ENCODE measurements around the gene SH3PXD2A.

The SH3PXD2A gene

DNA sequence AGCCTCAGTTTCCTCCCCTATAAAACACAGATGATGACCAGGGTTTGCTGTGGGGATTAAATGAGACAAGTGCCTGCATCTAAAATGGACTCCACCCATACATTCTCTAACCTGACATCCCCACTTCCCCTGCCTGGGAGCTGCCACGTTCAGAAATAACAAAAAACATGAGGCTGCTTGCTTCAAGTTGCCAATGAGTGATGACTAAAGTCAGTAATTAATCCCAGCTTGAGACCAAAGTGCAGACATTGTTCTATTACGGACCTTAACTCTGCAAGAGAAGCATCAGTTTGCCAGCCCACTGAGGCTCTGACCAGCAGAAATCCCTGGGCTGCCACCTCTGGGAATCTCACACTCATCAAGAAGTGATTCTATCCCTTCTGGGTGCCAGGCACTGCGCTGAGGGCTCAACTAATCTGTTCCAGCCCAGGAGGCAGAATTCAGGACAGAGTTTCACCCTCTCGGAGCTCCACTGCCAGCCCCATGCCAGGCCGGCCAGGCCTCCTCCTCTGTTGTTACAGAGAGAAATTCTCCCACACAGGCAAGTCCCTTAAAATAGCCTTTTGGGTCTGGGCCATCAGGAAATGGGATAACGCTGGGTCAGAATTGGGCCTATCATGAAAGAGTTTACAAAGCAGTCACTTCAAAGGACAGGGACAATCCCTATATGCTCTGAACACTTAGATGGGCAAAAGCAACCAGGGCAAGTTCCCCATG is 11.4 kb downstream of the SH3PXD2A start:
- Histone ChIP-seq H3K9ac (no peak overlapping the region), H3K9me3 (ENCODE audit: control insufficient read depth, low read length) (no peaks in the 10 kb centered on the region), H3K27me3 (ENCODE audit: control insufficient read depth, insufficient read depth, low read length) (no peaks in the 10 kb centered on the region), H2AFZ (no peak overlapping the region), H3K36me3 (ENCODE audit: control insufficient read depth, insufficient read depth, low read length) (no peaks in the 10 kb centered on the region), H3K4me1 (no peaks in the 10 kb centered on the region), H3K4me3 (ENCODE audit: low read depth, low read length) (no peak overlapping the region), H3K27ac (no peak overlapping the region), H3K79me2 (no peaks in the 10 kb centered on the region), H3K4me2 (ENCODE audit: low read length) (no peak overlapping the region)
- TF ChIP-seq, protein P1, sequence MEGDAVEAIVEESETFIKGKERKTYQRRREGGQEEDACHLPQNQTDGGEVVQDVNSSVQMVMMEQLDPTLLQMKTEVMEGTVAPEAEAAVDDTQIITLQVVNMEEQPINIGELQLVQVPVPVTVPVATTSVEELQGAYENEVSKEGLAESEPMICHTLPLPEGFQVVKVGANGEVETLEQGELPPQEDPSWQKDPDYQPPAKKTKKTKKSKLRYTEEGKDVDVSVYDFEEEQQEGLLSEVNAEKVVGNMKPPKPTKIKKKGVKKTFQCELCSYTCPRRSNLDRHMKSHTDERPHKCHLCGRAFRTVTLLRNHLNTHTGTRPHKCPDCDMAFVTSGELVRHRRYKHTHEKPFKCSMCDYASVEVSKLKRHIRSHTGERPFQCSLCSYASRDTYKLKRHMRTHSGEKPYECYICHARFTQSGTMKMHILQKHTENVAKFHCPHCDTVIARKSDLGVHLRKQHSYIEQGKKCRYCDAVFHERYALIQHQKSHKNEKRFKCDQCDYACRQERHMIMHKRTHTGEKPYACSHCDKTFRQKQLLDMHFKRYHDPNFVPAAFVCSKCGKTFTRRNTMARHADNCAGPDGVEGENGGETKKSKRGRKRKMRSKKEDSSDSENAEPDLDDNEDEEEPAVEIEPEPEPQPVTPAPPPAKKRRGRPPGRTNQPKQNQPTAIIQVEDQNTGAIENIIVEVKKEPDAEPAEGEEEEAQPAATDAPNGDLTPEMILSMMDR (IDR thresholded peaks at IDR 0.05): no peak

DNA sequence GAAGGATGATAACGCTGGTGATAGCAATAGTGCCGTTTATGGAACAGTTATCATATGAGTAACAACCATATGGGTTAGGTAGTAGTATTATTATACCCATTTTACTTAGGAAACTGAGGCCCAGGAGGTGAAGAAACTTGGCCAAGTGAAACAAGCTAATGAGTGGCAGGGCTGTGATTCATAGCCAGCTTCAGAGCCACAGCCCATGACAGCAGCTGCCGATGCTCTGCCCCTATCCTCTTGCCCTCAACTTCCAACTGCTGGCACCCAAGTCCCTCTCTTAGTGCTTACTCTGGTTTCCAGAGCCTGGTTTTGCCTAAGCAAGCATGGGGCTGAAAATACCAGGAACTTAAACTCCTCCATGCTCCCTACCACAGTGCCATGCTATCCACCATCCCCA is 12.3 kb downstream of the SH3PXD2A start:
- Histone ChIP-seq H3K4me2 (ENCODE audit: low read length) (no peak overlapping the region), H3K4me3 (ENCODE audit: low read depth, low read length) (no peak overlapping the region), H3K79me2 (no peaks in the 10 kb centered on the region), H2AFZ (no peak overlapping the region), H3K4me1 (no peaks in the 10 kb centered on the region), H3K36me3 (ENCODE audit: control insufficient read depth, insufficient read depth, low read length) (no peaks in the 10 kb centered on the region), H3K27me3 (ENCODE audit: control insufficient read depth, insufficient read depth, low read length) (no peaks in the 10 kb centered on the region), H3K9me3 (ENCODE audit: control insufficient read depth, low read length) (no peaks in the 10 kb centered on the region), H3K27ac (no peak overlapping the region), H3K9ac (no peak overlapping the region)
- TF ChIP-seq, protein P1 (IDR thresholded peaks at IDR 0.05): no peak

DNA sequence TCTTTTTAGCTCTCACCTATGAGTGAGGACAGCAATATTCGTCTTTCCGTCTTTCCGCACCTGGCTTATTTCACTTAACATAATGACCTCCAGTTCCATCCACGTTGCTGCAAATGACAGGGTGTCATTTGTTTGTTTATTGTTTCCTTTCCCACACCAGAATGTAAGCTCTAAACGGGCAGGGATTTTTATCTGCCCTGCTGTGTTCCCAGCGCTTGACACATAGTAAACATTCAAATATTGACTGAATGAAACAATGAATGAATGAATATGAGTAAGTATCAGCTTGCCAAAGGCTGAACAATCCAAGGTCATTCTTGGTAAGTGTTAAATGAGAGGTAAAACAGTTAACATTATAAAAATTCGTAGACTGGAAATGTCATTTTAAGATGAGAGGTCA is 12.8 kb downstream of the SH3PXD2A start:
- Histone ChIP-seq H3K79me2 (no peaks in the 10 kb centered on the region), H3K27ac (no peak overlapping the region), H3K36me3 (ENCODE audit: control insufficient read depth, insufficient read depth, low read length) (no peaks in the 10 kb centered on the region), H3K4me1 (no peaks in the 10 kb centered on the region), H3K27me3 (ENCODE audit: control insufficient read depth, insufficient read depth, low read length) (no peaks in the 10 kb centered on the region), H3K4me2 (ENCODE audit: low read length) (no peak overlapping the region), H3K9me3 (ENCODE audit: control insufficient read depth, low read length) (no peaks in the 10 kb centered on the region), H3K4me3 (ENCODE audit: low read depth, low read length) (no peak overlapping the region), H3K9ac (no peak overlapping the region), H2AFZ (no peak overlapping the region)
- TF ChIP-seq, protein P1 (IDR thresholded peaks at IDR 0.05): no peak

DNA sequence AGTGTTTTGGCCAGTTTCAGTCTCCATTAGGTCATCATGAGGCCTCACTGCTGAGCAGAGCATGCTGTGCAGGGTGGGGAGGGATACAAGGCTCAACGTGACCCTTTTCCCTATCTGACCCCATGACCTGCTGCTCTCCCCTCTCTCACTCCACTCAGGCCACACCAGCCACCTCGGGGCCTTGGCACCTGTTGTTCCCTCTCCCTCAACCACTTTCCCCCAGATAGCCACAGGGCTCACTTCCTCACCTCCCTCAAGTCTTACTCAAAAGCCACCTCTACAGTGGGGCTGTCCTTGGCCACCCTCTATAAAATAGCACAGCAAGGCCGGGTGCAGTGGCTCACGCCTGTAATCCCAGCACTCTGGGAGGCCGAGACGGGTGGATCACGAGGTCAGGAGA is 13.9 kb downstream of the SH3PXD2A start:
- no peak overlapping the region for H3K27ac ChIP-seq
- no peaks in the 10 kb centered on the region for H3K27me3 ChIP-seq (ENCODE audit: control insufficient read depth, insufficient read depth, low read length)
- H3K4me2 ChIP-seq (ENCODE audit: low read length): no peak overlapping the region
- TF ChIP-seq, protein P1 (IDR thresholded peaks at IDR 0.05): no peak
- no peaks in the 10 kb centered on the region for H3K4me1 ChIP-seq
- H3K9ac ChIP-seq: no peak overlapping the region
- no peak overlapping the region for H3K4me3 ChIP-seq (ENCODE audit: low read depth, low read length)
- H3K79me2 ChIP-seq: no peaks in the 10 kb centered on the region
- H3K36me3 ChIP-seq (ENCODE audit: control insufficient read depth, insufficient read depth, low read length): no peaks in the 10 kb centered on the region
- H2AFZ ChIP-seq: no peak overlapping the region
- H3K9me3 ChIP-seq (ENCODE audit: control insufficient read depth, low read length): no peaks in the 10 kb centered on the region

DNA sequence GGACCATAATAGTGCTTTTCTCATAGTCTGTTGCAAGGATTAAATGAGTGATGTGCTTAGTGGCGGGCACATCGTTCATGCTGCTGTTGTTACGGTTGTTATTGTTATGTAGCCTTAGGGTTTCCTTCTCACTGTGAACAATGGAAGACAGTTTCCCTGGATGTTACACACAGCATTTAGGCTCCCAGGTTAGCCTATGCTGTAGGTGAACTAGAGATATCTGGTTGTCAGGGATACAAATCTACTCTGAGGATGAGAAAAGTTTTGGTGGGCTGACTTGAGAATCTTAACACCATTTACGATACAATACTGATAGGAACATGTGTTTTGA is 14.7 kb downstream of the SH3PXD2A start:
- H3K4me1 ChIP-seq: no peaks in the 10 kb centered on the region
- H2AFZ ChIP-seq: no peak overlapping the region
- no peak overlapping the region for H3K9ac ChIP-seq

More for the DNA sequence above, 14.7 kb downstream of the SH3PXD2A start:
- no peak overlapping the region for H3K4me3 ChIP-seq (ENCODE audit: low read depth, low read length)
- no peaks in the 10 kb centered on the region for H3K79me2 ChIP-seq
- TF ChIP-seq, protein P1 (IDR thresholded peaks at IDR 0.05): no peak
- no peaks in the 10 kb centered on the region for H3K27me3 ChIP-seq (ENCODE audit: control insufficient read depth, insufficient read depth, low read length)
- H3K36me3 ChIP-seq (ENCODE audit: control insufficient read depth, insufficient read depth, low read length): no peaks in the 10 kb centered on the region
- H3K9me3 ChIP-seq (ENCODE audit: control insufficient read depth, low read length): no peaks in the 10 kb centered on the region
- H3K4me2 ChIP-seq (ENCODE audit: low read length): no peak overlapping the region
- H3K27ac ChIP-seq: no peak overlapping the region

All from parathyroid adenoma (tissue), 2 donors.